Osteoblast (primary cell): ENCODE results near the gene ACTL8. TPM values are rescaled to one million over a fixed set of nuclear protein-coding genes. Genes with fewer than 3 reads are reported as not detected.

Experiments used
- DNase-seq: peaks from one replicate; pipeline ENCODE4 v3.0.0; 2011; ENCODE audit warnings: low spot score, mixed read lengths; ENCODE audit not compliant: insufficient read length; ENCODE audit errors: missing footprints
- H2AFZ ChIP-seq: 2 replicates; pipeline ENCODE4 v1.6.0; 2011; ENCODE audit warnings: mild to moderate bottlenecking, low read length
- H3K27ac ChIP-seq: 2 replicates; pipeline ENCODE4 v1.5.1; 2011; ENCODE audit warnings: mild to moderate bottlenecking, low read depth, low read length, moderate library complexity
- H3K27me3 ChIP-seq: 2 replicates; pipeline ENCODE4 v1.6.0; 2012; ENCODE audit warnings: mild to moderate bottlenecking, control low read depth, inconsistent platforms, low read length, moderate library complexity; ENCODE audit not compliant: insufficient read depth
- H3K36me3 ChIP-seq: 2 replicates; pipeline ENCODE4 v1.5.1; 2011; ENCODE audit warnings: mild to moderate bottlenecking, low read length, control low read depth, moderate library complexity; ENCODE audit not compliant: insufficient read depth
- H3K4me1 ChIP-seq: 2 replicates; pipeline ENCODE4 v1.5.1; 2011; ENCODE audit warnings: mild to moderate bottlenecking, low read length, control low read depth, moderate library complexity; ENCODE audit not compliant: insufficient read depth
- H3K4me2 ChIP-seq: 2 replicates; pipeline ENCODE4 v1.6.0; 2011; ENCODE audit warnings: mild to moderate bottlenecking, low read length; ENCODE audit not compliant: insufficient read depth
- H3K4me3 ChIP-seq: fragments of 200-600 bp; sonication (generic); 3 replicates; pipeline ENCODE4 v1.5.1; 2012; ENCODE audit warnings: mild to moderate bottlenecking, low read length, inconsistent platforms; ENCODE audit not compliant: insufficient read depth
- H3K79me2 ChIP-seq: 2 replicates; pipeline ENCODE4 v1.6.0; 2012; ENCODE audit warnings: mild to moderate bottlenecking, low read length, control low read depth, inconsistent platforms; ENCODE audit not compliant: insufficient read depth
- H3K9me3 ChIP-seq: 2 replicates; pipeline ENCODE4 v1.5.1; 2011; ENCODE audit warnings: low read depth, low read length, control low read depth
- H4K20me1 ChIP-seq: 2 replicates; pipeline ENCODE4 v1.6.0; 2012; ENCODE audit warnings: mild to moderate bottlenecking, low read length, control low read depth; ENCODE audit not compliant: insufficient read depth
- CTCF ChIP-seq: IDR thresholded peaks from 2 replicates; pipeline ENCODE4 v1.5.1; 2011; ENCODE audit warnings: mild to moderate bottlenecking, low read depth, low read length, moderate library complexity; ENCODE audit errors: extremely low read depth
- total RNA-seq: library from RNA; depleted of rRNA; stranded (reverse); fragments of >200 nt; gene quantifications from 2 replicates; pipeline ENCODE4 v1.2.3, GENCODE V29; 2012

The ACTL8 gene
- total RNA-seq, 1 donor: not detected

- no peak for TF ChIP-seq CTCF
- no peaks in the 10 kb centered on the region for H3K27me3 ChIP-seq
- no peak for DNase-seq
- H3K4me3 ChIP-seq: no peak overlapping the region
- H4K20me1 ChIP-seq: no peaks in the 10 kb centered on the region
- H3K79me2 ChIP-seq: no peaks in the 10 kb centered on the region
- H3K4me2 ChIP-seq: no peak overlapping the region
- H3K9me3 ChIP-seq: no peaks in the 10 kb centered on the region
- no peak overlapping the region for H3K27ac ChIP-seq
- no peak overlapping the region for H2AFZ ChIP-seq
- no peaks in the 10 kb centered on the region for H3K36me3 ChIP-seq
- H3K4me1 ChIP-seq: no peaks in the 10 kb centered on the region
Observed at GRCh38 chr1:17746920-17747319, 8.2 kb upstream of the ACTL8 start.

GRCh38 chr1:17750333-17750732 is 4.8 kb upstream of the ACTL8 start:
- no peak overlapping the region for H3K4me3 ChIP-seq
- TF ChIP-seq CTCF: no peak
- no peak overlapping the region for H3K4me2 ChIP-seq
- H3K27me3 ChIP-seq: no peaks in the 10 kb centered on the region
- DNase-seq: peak; percentile 53
- H4K20me1 ChIP-seq: no peaks in the 10 kb centered on the region
- H3K27ac ChIP-seq: no peak overlapping the region
- H2AFZ ChIP-seq: no peak overlapping the region
- no peaks in the 10 kb centered on the region for H3K79me2 ChIP-seq
- peaks cover 8% of the 10 kb centered on the region for H3K9me3 ChIP-seq
- H3K4me1 ChIP-seq: no peaks in the 10 kb centered on the region
- no peaks in the 10 kb centered on the region for H3K36me3 ChIP-seq

GRCh38 chr1:17752356-17752755 is 2.8 kb upstream of the ACTL8 start:
- Histone ChIP-seq H3K79me2 (no peaks in the 10 kb centered on the region), H3K4me3 (no peak overlapping the region), H3K27ac (no peak overlapping the region), H3K36me3 (no peaks in the 10 kb centered on the region), H4K20me1 (no peaks in the 10 kb centered on the region), H3K4me1 (no peaks in the 10 kb centered on the region), H2AFZ (no peak overlapping the region), H3K4me2 (no peak overlapping the region), H3K27me3 (no peaks in the 10 kb centered on the region), H3K9me3 (peaks cover 8% of the 10 kb centered on the region)
- no peak for DNase-seq
- TF ChIP-seq CTCF: no peak

- H3K36me3 ChIP-seq: no peaks in the 10 kb centered on the region
- no peak overlapping the region for H2AFZ ChIP-seq
- DNase-seq: no peak
- H3K27me3 ChIP-seq: no peaks in the 10 kb centered on the region
- TF ChIP-seq CTCF: no peak
- H3K4me1 ChIP-seq: no peaks in the 10 kb centered on the region
- no peak overlapping the region for H3K4me2 ChIP-seq
- H4K20me1 ChIP-seq: no peaks in the 10 kb centered on the region
- no peaks in the 10 kb centered on the region for H3K79me2 ChIP-seq
- H3K27ac ChIP-seq: no peak overlapping the region
- no peak overlapping the region for H3K4me3 ChIP-seq
- H3K9me3 ChIP-seq: peaks cover 22% of the 10 kb centered on the region
Observed at GRCh38 chr1:17757426-17757825, 2.3 kb downstream of the ACTL8 start.
